ENCODE data around the gene RXRA.

The RXRA gene

DNA sequence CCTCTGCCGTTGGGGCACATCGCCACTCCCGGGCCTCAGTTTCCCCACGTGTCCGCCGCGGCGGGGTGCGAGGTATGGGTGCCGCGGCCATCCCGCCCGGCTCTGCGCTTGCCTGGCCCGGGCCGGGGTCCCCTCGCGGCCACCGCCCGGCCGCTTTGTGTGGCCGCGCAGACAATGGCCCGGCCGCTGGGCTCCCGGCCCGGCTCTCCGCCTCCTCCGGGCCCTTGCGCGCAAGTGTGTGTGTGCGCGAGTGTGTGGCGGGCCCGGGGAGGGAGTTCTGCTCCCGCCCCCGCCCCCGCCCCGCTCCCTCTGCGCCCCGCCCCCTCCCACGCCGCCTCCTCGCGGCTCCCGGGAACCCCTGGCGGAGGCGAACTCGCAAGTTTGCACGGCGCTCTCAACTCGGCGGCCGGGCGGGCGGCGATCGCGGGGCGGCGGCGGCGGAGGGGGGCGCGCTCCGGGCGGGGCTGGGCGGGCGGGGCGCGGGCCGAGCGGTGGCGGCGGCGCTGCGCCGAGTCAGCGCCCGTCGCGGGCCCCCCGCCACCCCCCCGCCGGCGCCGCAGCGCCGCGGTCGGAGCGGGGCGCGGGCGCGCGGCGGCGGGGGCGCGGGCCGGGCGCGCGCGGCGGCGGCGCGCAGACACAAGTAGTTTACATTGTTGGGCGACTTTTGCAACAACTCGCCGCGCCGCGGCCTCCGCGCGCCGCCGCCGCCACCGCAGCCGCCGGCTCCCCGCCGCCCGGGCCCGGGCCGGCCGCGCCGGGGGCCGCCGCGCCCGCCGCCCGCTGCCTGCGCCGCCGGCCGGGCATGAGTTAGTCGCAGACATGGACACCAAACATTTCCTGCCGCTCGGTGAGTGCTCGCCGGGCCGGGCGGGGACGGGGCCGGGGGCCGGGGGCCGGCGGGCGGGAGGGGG is at the start of gene RXRA:
Gene RXRA (plus strand): TSS at position 643 of the 911 bp plus-strand sequence. CDS start 177 bp downstream, at position 820.
- Histone ChIP-seq H3F3A (ENCODE audit: insufficient read depth) (no peaks in the 10 kb centered on the region), H3K9me3 (ENCODE audit: insufficient read depth, low read length) (no peaks in the 10 kb centered on the region), H3K27ac (ENCODE audit: low read depth, low read length) (no peak within 1 kb of the TSS), H3K27me3 (ENCODE audit: low read length) (no peaks in the 10 kb centered on the region), H2AFZ (ENCODE audit: low read depth, low read length, severe bottlenecking) (no peak within 1 kb of the TSS), H3K79me2 (ENCODE audit: insufficient read depth, low read length) (no peaks in the 10 kb centered on the region), H3K4me2 (ENCODE audit: low read depth, low read length, poor library complexity, severe bottlenecking) (no peak within 1 kb of the TSS), H3K9me2 (replicated peaks; ENCODE audit: insufficient read depth, low read length) (no peaks in the 10 kb centered on the region), H4K20me1 (ENCODE audit: low read depth, low read length) (no peaks in the 10 kb centered on the region), H3K36me3 (ENCODE audit: low read length) (no peaks in the 10 kb centered on the region), H3K9ac (ENCODE audit: low read length) (no peak within 1 kb of the TSS), H3K4me3 (ENCODE audit: insufficient read depth, low read length, poor library complexity, severe bottlenecking) (no peak within 1 kb of the TSS)
- TF ChIP-seq, protein P1, sequence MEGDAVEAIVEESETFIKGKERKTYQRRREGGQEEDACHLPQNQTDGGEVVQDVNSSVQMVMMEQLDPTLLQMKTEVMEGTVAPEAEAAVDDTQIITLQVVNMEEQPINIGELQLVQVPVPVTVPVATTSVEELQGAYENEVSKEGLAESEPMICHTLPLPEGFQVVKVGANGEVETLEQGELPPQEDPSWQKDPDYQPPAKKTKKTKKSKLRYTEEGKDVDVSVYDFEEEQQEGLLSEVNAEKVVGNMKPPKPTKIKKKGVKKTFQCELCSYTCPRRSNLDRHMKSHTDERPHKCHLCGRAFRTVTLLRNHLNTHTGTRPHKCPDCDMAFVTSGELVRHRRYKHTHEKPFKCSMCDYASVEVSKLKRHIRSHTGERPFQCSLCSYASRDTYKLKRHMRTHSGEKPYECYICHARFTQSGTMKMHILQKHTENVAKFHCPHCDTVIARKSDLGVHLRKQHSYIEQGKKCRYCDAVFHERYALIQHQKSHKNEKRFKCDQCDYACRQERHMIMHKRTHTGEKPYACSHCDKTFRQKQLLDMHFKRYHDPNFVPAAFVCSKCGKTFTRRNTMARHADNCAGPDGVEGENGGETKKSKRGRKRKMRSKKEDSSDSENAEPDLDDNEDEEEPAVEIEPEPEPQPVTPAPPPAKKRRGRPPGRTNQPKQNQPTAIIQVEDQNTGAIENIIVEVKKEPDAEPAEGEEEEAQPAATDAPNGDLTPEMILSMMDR (IDR thresholded peaks at IDR 0.05; ENCODE audit: insufficient read depth, low read length, poor library complexity, severe bottlenecking), result no peak
- no peak for TF ChIP-seq EZH2phosphoT487 (conservative IDR thresholded peaks at IDR 0.05; ENCODE audit: low read length)

DNA sequence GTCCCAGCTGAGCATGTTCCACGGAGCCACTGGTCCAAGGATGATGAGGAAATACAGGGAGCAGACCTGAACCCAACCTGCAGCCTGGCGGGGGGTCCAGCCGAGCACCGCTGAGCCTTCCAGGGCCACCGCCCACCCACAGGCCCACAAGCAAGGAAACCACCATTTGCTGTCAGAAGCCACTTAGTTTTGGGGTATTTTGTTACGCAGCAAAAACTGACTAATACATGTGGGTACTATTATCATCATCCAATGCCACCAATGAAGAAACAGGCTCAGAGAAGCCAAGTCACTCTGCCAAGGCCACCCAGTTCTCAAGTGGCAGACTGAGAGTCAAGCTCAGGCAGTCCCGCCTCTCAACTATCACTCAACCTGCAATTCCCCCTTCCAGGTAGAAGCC is 48.0 kb upstream of the RXRA start:
- no peak for TF ChIP-seq EZH2phosphoT487 (conservative IDR thresholded peaks at IDR 0.05; ENCODE audit: low read length)
- TF ChIP-seq, protein P1 (IDR thresholded peaks at IDR 0.05; ENCODE audit: insufficient read depth, low read length, poor library complexity, severe bottlenecking), result no peak

DNA sequence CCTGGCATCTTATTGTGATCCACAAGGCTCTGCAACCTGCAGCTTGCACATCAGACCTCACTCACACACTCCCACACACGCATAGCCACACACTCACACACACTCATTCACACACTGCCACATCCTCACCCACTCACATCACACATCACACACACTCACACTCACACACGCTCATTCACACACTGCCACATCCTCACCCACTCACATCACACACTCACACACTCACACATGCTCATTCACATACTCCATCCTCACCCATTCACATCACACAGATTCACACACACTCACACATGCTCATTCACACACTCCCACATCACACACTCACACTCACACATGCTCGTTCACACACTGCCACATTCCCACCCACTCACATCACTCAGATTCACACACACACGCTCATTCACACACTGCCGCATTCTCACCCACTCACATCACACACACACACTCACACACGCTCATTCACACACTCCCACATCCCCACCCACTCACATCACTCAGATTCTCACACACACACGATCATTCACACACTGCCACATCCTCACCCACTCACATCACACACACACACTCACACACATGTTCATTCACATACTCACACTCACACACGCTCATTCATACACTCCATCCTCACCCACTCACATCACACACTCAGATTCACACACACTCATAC is 47.1 kb upstream of the RXRA start:
- H3K4me3 ChIP-seq (ENCODE audit: insufficient read depth, low read length, poor library complexity, severe bottlenecking), result no peak overlapping the region
- TF ChIP-seq EZH2phosphoT487 (conservative IDR thresholded peaks at IDR 0.05; ENCODE audit: low read length), result no peak
- TF ChIP-seq, protein P1 (IDR thresholded peaks at IDR 0.05; ENCODE audit: insufficient read depth, low read length, poor library complexity, severe bottlenecking), result no peak

More for the DNA sequence above, 48.0 kb upstream of the RXRA start:
- Histone ChIP-seq H3K36me3 (ENCODE audit: low read length) (no peaks in the 10 kb centered on the region), H3K4me3 (ENCODE audit: insufficient read depth, low read length, poor library complexity, severe bottlenecking) (no peak overlapping the region), H2AFZ (ENCODE audit: low read depth, low read length, severe bottlenecking) (no peak overlapping the region), H3K4me2 (ENCODE audit: low read depth, low read length, poor library complexity, severe bottlenecking) (no peak overlapping the region), H3K27me3 (ENCODE audit: low read length) (no peaks in the 10 kb centered on the region), H3K9ac (ENCODE audit: low read length) (no peak overlapping the region), H3K9me3 (ENCODE audit: insufficient read depth, low read length) (no peaks in the 10 kb centered on the region), H3K79me2 (ENCODE audit: insufficient read depth, low read length) (no peaks in the 10 kb centered on the region), H4K20me1 (ENCODE audit: low read depth, low read length) (no peaks in the 10 kb centered on the region), H3F3A (ENCODE audit: insufficient read depth) (no peaks in the 10 kb centered on the region), H3K9me2 (replicated peaks; ENCODE audit: insufficient read depth, low read length) (no peaks in the 10 kb centered on the region), H3K27ac (ENCODE audit: low read depth, low read length) (no peak overlapping the region)

More for the DNA sequence above, 47.1 kb upstream of the RXRA start:
- H3K9me3 ChIP-seq (ENCODE audit: insufficient read depth, low read length), result no peaks in the 10 kb centered on the region
- H2AFZ ChIP-seq (ENCODE audit: low read depth, low read length, severe bottlenecking), result no peak overlapping the region
- H3K9me2 ChIP-seq (replicated peaks; ENCODE audit: insufficient read depth, low read length), result no peaks in the 10 kb centered on the region
- no peaks in the 10 kb centered on the region for H3K36me3 ChIP-seq (ENCODE audit: low read length)
- no peaks in the 10 kb centered on the region for H4K20me1 ChIP-seq (ENCODE audit: low read depth, low read length)
- H3K27ac ChIP-seq (ENCODE audit: low read depth, low read length), result no peak overlapping the region
- no peak overlapping the region for H3K4me2 ChIP-seq (ENCODE audit: low read depth, low read length, poor library complexity, severe bottlenecking)
- H3K9ac ChIP-seq (ENCODE audit: low read length), result no peak overlapping the region
- no peaks in the 10 kb centered on the region for H3F3A ChIP-seq (ENCODE audit: insufficient read depth)
- no peaks in the 10 kb centered on the region for H3K27me3 ChIP-seq (ENCODE audit: low read length)
- no peaks in the 10 kb centered on the region for H3K79me2 ChIP-seq (ENCODE audit: insufficient read depth, low read length)

Data from SU-DHL-6 (cell line).